Measurements from ENCODE around the gene CSF1.
"Not testable (repeated sequence)": the region's sequence is repeated elsewhere in the genome, so short reads cannot be mapped to it uniquely, and the experiment has no call there.

The CSF1 gene

DNA sequence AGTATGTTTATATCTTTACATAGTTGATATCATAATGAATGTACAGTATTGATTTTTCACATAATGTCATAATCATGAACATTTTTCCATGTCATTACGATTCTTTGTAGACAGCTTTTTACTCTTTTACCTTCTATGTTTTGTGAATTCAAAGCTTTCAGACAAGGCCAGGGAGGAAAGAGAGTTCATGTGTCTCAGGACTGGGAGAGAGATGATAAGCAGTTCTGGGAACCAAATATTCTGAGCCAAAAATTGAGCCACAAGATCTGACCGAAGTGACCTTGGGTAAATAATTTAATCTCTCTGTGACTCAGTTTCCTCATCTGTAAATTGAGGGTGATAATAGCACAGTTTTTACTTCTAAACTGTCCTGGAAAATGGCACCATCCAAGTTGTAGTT, 31.8 kb downstream of the CSF1 start:
- no peak for DNase-seq

- no peak for DNase-seq
These were observed 33.9 kb downstream of the CSF1 start for GRCh38 chr1:109944541-109944940.

GRCh38 chr1:109946511-109946910, 35.9 kb downstream of the CSF1 start:
- DNase-seq = no peak

GRCh38 chr1:109947582-109948284, 37.1 kb downstream of the CSF1 start:
- no peak for DNase-seq

DNA sequence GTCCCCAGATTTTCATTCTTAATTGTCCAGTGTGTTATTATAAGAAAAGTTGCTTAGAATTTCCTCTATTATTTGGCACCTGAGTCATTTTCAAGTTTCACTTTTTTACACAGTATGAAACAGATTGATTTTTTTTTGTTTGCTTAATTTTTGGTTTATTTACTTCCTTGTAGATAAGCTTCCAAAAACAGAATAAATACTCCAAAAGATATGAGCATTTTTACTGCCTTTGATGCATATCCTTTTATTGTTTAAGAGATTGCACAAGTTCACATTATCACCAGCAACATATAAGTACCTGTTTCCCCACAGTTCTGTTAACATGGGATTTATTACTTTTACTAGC, 37.6 kb downstream of the CSF1 start:
- DNase-seq = no peak

GRCh38 chr1:109950038-109950437, 39.4 kb downstream of the CSF1 start:
- no peak for DNase-seq

DNA sequence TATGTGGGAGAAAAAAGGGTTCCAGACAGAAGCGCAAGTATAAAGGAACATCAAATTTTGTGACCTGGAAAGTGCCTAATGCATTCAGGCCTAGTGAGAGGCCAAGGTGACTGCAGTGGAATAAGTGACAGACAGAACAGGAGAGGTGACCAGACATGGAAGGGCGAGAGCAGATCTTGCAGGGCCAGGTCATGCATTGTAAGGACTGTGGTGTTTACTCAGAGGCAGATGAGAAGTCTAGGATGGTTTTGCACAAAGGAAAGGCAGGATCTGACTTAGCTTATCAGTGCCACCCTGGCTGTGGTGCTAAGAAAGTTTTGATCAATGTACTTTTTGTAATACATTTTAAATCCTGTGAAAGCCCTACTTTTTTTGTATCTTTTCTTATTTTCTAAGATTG, 39.9 kb downstream of the CSF1 start:
- DNase-seq = no peak

DNA sequence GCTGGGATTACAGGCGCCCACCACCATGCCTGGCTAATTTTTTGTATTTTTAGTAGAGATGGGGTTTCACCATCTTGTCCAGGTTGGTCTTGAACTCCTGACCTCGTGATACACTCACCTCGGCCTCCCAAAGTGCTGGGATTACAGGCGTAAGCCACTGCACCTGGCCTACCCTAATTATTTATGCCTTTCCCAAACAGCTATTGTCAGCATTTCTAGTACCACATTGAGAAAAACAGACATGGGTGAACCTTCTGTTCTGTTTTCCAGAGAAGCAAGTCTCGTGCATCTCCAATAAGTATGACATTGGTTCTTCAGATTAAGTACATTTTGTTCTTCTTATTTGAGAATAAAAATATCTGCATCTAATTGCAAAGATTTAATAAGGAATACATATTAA, 40.9 kb downstream of the CSF1 start:
- not testable (repeated sequence) for DNase-seq

DNA sequence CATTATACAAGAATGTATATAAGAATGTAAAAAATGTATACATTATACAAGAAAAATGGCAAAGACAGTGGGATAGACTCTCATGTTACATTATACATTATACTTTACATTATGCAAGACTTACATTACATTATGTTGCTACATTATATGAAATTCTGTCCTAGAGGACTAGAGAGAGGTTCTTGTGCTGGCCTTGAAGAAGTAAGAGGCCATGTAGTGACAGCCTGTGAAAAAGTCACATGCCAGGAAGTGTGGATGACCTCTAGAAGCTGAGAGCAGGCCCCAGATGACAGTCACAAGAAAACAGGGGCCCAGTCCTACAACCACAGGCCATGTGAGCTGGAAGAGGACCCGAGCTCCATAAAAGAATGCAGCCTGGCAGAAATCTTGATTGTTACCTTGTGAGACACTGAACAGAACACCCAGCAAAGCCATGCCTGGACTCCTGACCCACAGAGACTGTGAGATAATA, 43.4 kb downstream of the CSF1 start:
- no peak for DNase-seq

- DNase-seq = no peak
These were observed 49.0 kb downstream of the CSF1 start for GRCh38 chr1:109959632-109959973.

DNA sequence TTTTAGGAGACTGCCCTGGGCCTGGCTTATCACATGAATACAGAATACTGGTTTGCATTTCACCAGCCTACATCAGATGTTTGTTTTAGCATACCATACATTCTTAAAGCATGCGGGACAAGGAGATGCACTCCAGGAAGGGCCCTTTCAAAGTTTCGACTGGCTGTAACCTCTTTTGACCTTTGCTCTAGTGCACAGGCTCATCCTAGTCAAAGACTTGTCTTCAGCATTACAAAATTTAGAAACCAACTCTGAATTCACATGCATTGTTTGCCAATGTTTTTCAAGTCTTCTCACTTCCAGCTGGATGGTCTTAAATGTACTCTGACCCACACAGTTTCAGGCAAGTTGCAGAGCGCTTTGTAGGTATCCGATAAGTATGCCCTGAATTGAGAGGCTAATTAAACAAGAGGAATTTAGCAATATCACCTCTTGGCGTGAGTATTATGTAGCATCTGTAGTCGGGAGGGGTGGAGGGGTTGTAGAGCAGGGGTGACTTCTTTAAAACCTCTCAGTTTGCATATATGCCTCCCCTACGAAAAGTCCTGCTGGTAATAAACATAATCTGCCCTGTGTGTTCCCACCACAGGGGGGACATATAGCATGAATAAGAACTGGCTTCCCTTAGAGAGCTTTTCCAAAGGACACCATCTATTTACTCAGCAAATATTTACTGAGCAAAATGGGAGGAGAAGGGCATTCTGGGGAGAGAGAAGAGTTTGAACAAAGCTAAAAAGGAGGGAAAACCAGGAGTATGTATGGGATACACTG, 49.5 kb downstream of the CSF1 start:
- no peak for DNase-seq

- DNase-seq = no peak
These were observed 50.1 kb downstream of the CSF1 start for GRCh38 chr1:109960745-109961094.

DNA sequence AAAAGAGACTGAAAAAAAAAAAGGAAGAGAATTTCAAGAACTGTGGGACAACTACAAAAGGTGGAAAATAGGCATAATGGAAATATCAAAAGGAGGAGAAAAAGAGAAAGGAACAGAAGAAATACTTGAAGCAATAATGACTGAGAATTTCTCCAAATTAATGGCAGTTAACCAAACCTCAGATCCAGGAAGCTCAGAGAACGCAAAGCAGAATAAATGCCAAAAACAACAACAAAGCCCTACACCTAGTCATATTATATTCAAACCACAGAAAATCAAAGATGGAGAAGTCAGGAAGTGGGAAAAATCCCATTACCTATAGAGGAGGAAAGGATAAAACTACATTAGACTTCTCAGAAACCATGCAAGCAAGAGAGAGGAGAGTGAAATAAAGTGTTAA, 53.2 kb downstream of the CSF1 start:
- DNase-seq = no peak

DNA sequence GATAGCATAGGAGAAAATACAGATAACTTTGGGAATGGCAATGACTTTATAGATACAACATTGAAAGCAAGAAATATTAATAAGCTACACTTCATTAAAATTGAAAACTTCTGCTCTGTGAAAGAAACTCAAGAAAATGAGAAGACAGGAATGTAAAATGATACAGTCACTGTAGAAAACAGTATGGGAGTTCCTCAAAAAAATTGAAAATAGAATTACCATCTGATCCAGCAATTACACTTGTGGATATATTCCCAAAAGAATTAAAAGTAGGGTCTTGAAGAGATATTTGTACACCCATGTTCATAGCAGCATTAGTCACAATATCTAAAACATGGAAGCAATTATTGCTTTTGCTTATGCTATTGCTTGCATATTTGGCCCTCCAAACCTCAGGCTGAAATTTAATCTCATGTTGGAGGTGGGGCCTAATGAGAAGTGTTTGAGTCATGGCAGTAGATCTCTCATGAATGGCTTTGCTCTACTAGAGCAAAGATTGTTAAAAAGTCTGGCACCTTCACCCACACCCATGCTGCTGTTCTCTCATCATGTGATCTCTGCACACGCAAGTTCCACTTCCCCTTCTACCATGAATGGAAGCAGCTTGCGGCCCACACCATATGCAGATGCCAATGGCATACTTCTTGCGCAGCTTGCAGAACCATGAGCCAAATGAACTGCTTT, 58.6 kb downstream of the CSF1 start:
- DNase-seq = no peak

DNA sequence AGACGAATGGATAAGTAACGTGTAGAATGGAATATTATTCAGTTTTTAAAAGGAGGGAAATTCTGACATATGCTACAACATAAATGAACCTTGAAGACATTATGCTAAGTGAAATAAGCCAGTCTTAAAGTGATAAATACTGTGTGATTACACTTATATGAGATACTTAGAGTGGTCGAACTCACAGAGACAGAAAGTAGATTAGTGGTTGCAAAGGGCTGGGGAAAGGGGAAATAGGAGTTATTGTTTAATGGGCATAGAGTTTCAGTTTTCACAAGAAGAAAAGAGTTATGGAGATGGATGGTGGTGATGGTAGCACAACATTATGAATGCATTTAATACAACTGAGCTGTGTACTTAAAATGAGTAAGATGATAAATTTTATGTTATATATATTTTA, 59.3 kb downstream of the CSF1 start:
- no peak for DNase-seq

DNA sequence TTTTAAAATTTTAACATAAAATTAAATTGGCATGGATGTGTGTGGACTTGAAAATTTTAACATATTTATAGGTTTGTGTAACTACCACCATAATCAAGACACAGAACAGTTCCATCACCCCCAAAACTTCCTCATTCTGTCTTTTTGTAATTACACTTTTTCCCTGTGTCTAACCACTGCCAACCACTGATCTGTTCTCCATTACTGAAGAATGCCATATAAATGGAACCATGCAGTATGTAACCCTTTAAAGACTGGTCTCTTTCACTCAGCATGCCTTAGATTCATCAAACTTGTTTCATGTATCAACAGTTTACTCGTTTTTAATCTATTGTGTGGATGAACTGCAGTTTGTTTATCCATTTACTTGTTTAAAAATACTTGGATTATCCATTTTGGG, 60.9 kb downstream of the CSF1 start:
- no peak for DNase-seq

DNA sequence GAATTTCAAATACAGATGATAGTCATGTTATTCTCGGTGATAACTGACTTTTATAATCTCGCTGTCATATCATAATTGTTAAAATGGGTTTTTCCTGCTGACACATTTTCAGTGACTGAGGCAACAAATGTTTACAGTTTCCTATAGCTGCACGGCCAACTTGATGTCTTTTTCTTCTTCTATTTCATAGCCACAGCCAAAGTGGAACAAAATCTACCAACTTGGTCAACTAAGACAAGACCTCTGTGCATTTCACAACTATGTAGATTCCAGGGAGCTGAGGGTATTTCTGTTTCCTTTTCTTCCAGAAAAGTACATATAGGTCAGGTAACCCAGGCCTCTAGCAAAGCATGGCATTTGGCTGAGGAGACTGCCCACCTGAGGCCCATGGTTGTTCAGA, 63.5 kb downstream of the CSF1 start:
- DNase-seq = no peak

- no peak for DNase-seq
These were observed 65.1 kb downstream of the CSF1 start for GRCh38 chr1:109975718-109976117.

- no peak for DNase-seq
These were observed 66.1 kb downstream of the CSF1 start for GRCh38 chr1:109976762-109977161.

- no peak for DNase-seq
These were observed 66.6 kb downstream of the CSF1 start for GRCh38 chr1:109977225-109977624.

DNA sequence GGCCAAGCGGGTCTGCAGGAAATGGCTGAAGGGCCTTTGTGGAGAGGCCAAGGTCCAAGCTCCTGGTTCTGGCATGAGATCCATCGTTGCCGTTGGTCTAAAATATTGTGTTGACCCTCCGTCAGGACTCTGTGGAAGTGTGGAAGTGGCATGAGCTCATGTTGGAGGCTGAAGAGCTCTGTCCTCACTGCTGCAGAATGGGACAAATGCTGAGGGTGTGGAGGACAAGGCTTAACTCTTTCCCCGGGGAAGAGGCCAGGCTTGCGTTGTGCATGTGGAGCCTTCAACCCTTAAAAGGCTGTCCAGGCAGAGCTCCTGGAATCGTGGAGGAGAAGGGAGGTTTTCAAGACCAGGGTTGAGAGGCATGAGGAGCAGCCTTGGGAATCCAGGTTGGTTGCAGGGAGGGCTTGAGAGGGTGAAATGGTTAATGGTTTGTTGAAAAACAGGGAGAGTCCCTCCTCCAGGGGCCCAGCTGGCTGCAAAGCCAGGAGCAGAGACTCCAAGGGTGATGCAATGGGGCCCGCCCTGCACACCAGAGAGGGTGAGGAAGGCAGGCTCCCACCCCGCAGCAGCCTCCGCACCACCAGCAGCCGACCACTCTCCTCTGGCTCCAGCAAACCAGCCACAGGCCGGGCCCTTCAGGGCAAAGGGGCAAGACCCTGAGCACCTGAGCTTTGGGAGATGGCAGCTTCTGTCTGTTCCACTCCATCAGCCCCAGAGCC, 67.2 kb downstream of the CSF1 start:
- DNase-seq = no peak

- no peak for DNase-seq
These were observed 68.3 kb downstream of the CSF1 start for GRCh38 chr1:109978761-109979488.
